Testis (tissue), 3 donors: ENCODE data around the gene INSR. TPM values are rescaled to one million over a fixed set of nuclear protein-coding genes. Genes with fewer than 3 reads are reported as not detected.

Source experiments
- DNase-seq: peaks from one replicate; pipeline ENCODE4 v3.0.0-alpha.2; 2019
- H3K27ac ChIP-seq, 2 donors: fragments of 200-600 bp; sonication (generic); one replicate each; pipeline ENCODE4 v1.5.1; 2019
- H3K27me3 ChIP-seq: fragments of 200-600 bp; sonication (generic); one replicate; pipeline ENCODE4 v1.5.1; 2019
- H3K36me3 ChIP-seq: fragments of 200-600 bp; sonication (generic); one replicate; pipeline ENCODE4 v1.5.1; 2017; ENCODE audit warnings: low read depth; ENCODE audit errors: missing control alignments
- H3K4me1 ChIP-seq: fragments of 200-600 bp; sonication (generic); one replicate; pipeline ENCODE4 v1.5.1; 2019
- H3K4me3 ChIP-seq, 2 donors: fragments of 200-600 bp; sonication (generic); one replicate each; pipeline ENCODE4 v1.5.1; 2017 to 2019
- H3K9me3 ChIP-seq: fragments of 200-600 bp; sonication (generic); one replicate; pipeline ENCODE4 v1.5.1; 2017
- CTCF ChIP-seq, 3 experiments: fragments of 450-650 bp in 2 of 3; fragments of 200-600 bp in 1 of 3; sonication (generic) in 1 of 3; IDR thresholded peaks; one replicate each; pipeline ENCODE4 v1.5.1; 2016 to 2019; ENCODE audit warnings: antibody characterized with exemption in 3 of 3, mild to moderate bottlenecking in 2 of 3, moderate library complexity in 1 of 3
- POLR2A ChIP-seq: fragments of 450-650 bp; IDR thresholded peaks from one replicate; pipeline ENCODE4 v1.6.1; 2017; ENCODE audit warnings: antibody characterized with exemption, mild to moderate bottlenecking, moderate library complexity
- WGBS, 2 donors: methylation state at CpG; one replicate each; pipeline ENCODE4 v1.1.5; 2018; 5-methylcytosine and 5-hydroxymethylcytosine counted together
- intact Hi-C: fragments of 100-400 bp; cut with DNase I; formaldehyde crosslinking; loops from one replicate; pipeline ENCODE4 v1.15.1; 2023; ENCODE audit warnings: low total_unique reads
- polyA plus RNA-seq: library from polyadenylated mRNA; stranded (reverse); fragments of 350-450 nt; fragmentation: Illumina TruSeq; extraction: RNeasy Lipid Tissue Mini Kit (QIAGEN cat#74804); gene quantifications from one replicate; pipeline ENCODE4 v1.2.3, GENCODE V29; 2014; ENCODE audit warnings: low read depth, low replicate concordance; ENCODE audit not compliant: insufficient read depth
- total RNA-seq, 2 donors: library from RNA; depleted of rRNA; stranded (reverse); fragments of >200 nt; gene quantifications; one replicate each; pipeline ENCODE4 v1.2.3, GENCODE V29; 2016

Gene INSR
- total and polyA plus RNA-seq, 3 donors from 2014 or later: 9.3 to 96.5 (median 85.1) TPM

- no peak for DNase-seq
- no peak overlapping the region for H3K4me3 ChIP-seq
- WGBS, 2 donors: 69% methylated on average over 13 to 14 of the region's 14 CpGs
- no peaks in the 10 kb centered on the region for H3K36me3 ChIP-seq
- no peak overlapping the region for H3K27ac ChIP-seq
- intact Hi-C loops: loop anchor here (10.0 kb wide), 1 partner anchor 95 kb away; the partner anchor contains the start of gene INSR
- TF ChIP-seq CTCF (IDR thresholded peaks at IDR 0.05) (no peak), POLR2A (no peak)
- no peaks in the 10 kb centered on the region for H3K27me3 ChIP-seq
- no peaks in the 10 kb centered on the region for H3K9me3 ChIP-seq
- H3K4me1 ChIP-seq: peaks cover 24% of the 10 kb centered on the region
Measured at GRCh38 chr19:7199613-7200533, 94.3 kb downstream of the INSR start.

GRCh38 chr19:7197760-7198696, 96.2 kb downstream of the INSR start:
- WGBS, 2 donors: 1% methylated on average over 28 to 72 of the region's 72 CpGs
- Histone ChIP-seq H3K4me3 (peak overlapping the region; percentile 60 to 66), H3K27me3 (no peaks in the 10 kb centered on the region), H3K4me1 (peaks cover 22% of the 10 kb centered on the region), H3K36me3 (no peaks in the 10 kb centered on the region), H3K27ac (peak overlapping the region; percentile 83 to 90), H3K9me3 (no peaks in the 10 kb centered on the region)
- TF ChIP-seq POLR2A: no peak
- peak in 2 of 3 experiments; percentile 1 to 15 for TF ChIP-seq CTCF (IDR thresholded peaks at IDR 0.05)
- intact Hi-C loops: loop anchor here (10.0 kb wide), 1 partner anchor 97 kb away; the partner anchor contains the start of gene INSR
- DNase-seq: peak; percentile 92

- 0% methylated on average over 27 of the region's 27 CpGs for WGBS, 2 donors
Measured at GRCh38 chr19:7197119-7197759, 97.0 kb downstream of the INSR start.

More at GRCh38 chr19:7197119-7197759, 97.0 kb downstream of the INSR start:
- Histone ChIP-seq H3K27ac (peak overlapping the region; percentile 83 to 90), H3K4me3 (peak overlapping the region; percentile 48 to 66), H3K27me3 (no peaks in the 10 kb centered on the region), H3K36me3 (no peaks in the 10 kb centered on the region), H3K4me1 (peaks cover 27% of the 10 kb centered on the region), H3K9me3 (no peaks in the 10 kb centered on the region)
- intact Hi-C loops: loop anchor here (10.0 kb wide), 1 partner anchor 98 kb away; the partner anchor contains the start of gene INSR
- peak; percentile 95 for DNase-seq
- TF ChIP-seq CTCF (IDR thresholded peaks at IDR 0.05): no peak
- no peak for TF ChIP-seq POLR2A
